Epithelial cell of prostate (primary cell): ENCODE data around the gene FRMD4B.

Experiments used
- DNase-seq: peaks from one replicate; pipeline ENCODE4 v3.0.0-alpha.2; 2011; ENCODE audit warnings: low read depth, low spot score
- H3K27ac ChIP-seq: fragments of 450-650 bp; 2 replicates; pipeline ENCODE4 v1.5.1; 2017; ENCODE audit warnings: mild to moderate bottlenecking

Gene FRMD4B

GRCh38 chr3:69368129-69368741, 17.7 kb downstream of the FRMD4B start:
- no peak for DNase-seq
- H3K27ac ChIP-seq, result peak overlapping the region; percentile 97

DNA sequence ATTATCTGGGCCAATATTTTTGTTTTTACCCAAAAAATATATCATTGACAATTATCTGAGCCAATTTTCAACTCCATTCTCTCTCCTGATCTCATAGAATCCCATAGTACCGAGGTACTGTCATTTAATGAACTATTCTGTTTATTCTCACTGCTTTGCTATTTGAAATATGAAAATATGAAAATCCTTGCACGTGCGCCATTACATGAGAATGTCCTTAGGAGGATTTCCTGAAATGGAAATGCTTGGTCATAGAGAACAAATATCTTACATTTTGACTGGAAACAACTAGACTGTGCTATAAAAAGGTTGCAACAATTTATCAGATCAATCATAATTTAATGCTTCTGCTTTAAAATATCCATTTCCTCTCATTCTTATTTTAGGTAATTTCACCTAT, 18.3 kb downstream of the FRMD4B start:
- DNase-seq, result no peak
- H3K27ac ChIP-seq, result peak overlapping the region; percentile 97

DNA sequence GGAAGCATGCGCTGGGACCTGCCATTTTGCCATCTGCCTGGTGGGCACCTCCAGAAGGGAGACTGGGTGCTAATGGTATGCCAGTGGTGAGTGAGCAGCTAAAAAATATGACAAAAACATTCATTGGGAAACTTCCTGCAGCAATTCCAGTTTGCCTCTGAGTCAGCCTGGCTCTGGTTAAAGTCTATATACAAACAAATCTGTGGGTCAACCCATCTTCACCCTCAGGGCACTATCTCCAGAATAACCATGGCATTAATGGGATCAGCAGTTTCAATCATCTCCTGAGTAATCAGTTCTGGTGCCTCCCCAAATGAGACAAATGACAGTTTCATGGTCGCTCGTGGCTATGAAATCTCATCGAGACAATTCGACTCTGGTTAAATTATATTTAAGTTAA, 21.5 kb downstream of the FRMD4B start:
- H3K27ac ChIP-seq, result peak overlapping the region; percentile 76
- peak; percentile 69 for DNase-seq

DNA sequence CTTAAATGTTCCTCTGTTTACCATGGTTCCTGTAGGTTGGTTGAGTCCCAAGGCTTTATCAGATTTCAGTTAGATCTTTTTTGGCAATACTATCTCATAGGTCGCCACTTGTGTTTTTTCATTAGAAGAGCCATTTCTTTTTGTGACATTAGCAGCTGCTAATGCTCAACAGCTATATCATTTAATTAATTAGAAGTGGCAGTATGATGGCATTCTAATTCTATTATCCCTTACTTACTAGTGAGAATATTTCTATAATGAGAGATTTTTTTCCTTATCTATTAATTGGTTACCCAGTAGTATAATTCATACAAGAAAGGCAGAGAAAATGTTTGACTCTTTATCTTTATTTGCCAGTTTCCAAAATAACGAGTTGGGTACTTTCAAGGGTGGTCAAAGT, 25.2 kb downstream of the FRMD4B start:
- no peak for DNase-seq
- H3K27ac ChIP-seq, result no peak overlapping the region

DNA sequence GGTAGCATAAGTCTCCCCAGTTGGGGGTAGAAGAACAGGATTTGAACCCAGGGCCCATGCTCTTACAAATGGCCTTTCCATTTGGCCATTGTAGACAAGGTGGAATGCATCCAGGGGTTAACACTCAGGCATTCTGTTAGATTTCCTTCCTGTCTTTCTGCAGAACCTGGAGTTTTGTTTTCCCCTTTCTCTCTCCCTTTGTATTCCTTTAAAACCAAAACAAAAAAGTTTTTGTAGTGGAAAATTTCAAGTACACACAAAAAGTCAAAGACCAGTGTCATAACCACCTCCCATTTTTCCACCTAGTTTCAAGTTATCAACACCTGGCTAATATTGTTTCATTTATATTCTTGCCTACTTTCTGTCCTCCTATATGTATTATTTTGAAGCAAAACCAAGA, 26.0 kb downstream of the FRMD4B start:
- H3K27ac ChIP-seq, result no peak overlapping the region
- DNase-seq, result no peak

DNA sequence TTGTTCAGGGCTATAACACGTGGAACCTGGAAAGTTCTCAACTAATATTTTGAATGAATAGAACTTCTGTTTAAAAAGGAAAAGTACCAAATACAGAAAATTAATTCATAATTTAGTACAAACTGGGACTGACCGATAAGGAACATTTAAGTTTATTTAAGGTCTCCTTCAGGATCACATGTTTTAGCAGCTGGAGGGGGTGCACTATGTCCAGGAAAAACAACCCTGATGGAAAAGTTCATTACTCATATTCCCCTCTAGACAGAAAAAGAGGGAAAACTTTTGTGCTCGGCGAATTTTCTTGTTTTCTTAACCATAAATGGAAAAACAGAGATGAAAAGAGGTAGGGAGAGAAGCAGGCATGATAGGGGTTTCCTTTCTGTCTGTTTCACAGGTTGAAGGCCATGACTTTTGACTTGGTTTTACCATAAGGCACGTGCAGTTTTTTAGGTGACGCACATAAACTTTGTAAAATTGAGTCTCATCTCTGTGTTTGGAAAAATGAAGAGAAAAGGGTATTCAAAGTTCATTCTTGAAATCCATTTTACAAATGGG, 26.5 kb downstream of the FRMD4B start:
- no peak for DNase-seq
- no peak overlapping the region for H3K27ac ChIP-seq

GRCh38 chr3:69357196-69357595, 28.7 kb downstream of the FRMD4B start:
- no peak overlapping the region for H3K27ac ChIP-seq
- DNase-seq, result no peak

- no peak overlapping the region for H3K27ac ChIP-seq
- DNase-seq, result no peak
These were observed 30.9 kb downstream of the FRMD4B start for GRCh38 chr3:69354948-69355347.

DNA sequence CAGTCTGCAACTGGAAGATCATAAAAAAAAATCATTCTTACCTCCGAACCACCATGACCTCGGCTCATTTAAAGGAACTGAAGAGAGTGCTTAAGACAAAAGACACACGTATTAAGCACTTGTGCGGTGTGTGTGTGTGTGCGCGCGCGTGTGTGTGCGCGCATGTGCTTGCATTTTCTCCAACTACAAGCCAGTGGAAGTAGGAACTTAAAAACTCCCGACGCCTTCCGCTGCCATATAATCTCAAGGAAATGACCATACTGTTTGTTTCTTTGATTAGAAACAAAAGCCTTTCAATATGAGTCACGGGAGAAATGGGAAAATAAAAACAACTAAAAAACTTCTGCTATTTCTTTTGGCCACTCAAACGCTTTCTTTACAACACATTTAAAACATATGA, 32.4 kb downstream of the FRMD4B start:
- H3K27ac ChIP-seq, result no peak overlapping the region
- DNase-seq, result no peak

- no peak overlapping the region for H3K27ac ChIP-seq
These were observed 32.8 kb downstream of the FRMD4B start for GRCh38 chr3:69353088-69353478.

DNA sequence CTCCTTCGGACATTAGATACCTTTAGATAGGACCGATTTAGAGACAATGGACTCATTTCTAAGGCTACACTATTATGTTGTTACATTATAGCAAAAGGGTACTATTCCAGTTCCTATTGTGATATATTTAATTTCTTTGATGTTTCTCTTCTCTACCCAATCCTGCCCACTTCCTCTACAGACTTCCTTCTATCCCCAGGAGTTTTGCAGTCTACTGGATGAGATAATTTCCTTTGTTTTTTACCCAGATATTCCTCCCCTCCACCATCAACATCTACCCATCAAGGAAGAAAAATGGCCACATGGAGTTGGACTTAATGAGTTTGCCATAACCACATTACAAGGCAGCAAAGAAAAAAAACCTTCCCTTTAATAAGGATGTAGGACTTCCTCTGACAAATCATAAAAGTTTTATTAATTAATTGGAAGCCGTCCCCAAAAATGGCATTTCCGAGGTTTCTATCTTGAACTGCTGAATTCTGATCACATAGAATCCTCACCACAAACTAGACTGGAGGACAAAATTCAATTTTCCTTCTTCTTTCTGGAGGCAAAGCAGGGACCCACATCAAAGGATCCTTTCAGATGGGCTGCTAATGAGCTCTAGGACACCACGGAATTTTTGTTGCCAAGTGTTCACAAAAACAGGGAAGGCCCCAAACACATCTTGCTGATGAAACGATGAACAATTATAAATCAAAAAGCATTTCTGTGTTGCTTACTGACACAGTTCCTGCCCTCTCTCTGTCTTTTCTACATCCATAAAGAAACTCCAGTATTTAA, 33.4 kb downstream of the FRMD4B start:
- H3K27ac ChIP-seq, result no peak overlapping the region
- no peak for DNase-seq

More at GRCh38 chr3:69353088-69353478, 32.8 kb downstream of the FRMD4B start:
- no peak for DNase-seq

DNA sequence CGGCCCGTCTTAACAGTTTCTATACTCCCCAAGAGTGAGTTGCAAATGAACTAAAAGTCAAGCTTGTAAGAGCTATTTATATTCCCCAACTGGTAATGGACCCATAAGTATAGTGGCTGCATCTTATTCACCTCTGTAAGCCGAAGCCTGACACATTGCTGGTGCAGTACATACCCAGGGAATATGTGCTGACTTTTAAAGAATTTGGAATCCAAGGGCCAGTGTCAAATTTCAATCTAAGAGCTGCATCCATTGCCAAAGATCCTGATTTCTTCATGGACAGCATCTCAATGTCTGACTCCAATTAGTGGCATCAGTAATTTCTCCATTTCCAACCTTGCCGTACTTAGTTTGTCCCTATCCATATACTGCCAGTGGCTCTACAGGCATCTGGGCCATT, 42.0 kb downstream of the FRMD4B start:
- no peak overlapping the region for H3K27ac ChIP-seq
- no peak for DNase-seq

DNA sequence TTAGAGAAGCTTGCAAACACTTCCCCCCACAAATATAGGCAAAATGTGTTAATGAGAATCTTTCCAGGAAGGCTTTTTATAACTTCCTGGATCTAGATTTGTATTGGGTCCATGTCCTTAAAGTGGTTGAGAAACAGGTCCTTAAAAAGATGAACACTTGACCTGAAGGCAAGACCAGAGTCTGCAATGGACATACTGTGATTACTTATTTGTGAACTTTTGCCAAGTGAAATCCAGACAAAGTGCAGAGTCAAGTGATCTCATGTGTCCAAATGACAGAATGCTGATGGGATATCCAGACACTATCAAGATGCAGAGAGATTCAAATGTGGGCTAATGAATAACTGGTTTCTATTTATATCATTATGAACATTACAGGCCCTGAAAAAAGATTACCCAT, 43.8 kb downstream of the FRMD4B start:
- no peak for DNase-seq

GRCh38 chr3:69339760-69340159, 46.1 kb downstream of the FRMD4B start:
- DNase-seq, result no peak
- no peak overlapping the region for H3K27ac ChIP-seq

More for the DNA sequence above, 43.8 kb downstream of the FRMD4B start:
- H3K27ac ChIP-seq, result no peak overlapping the region

GRCh38 chr3:69338911-69339310, 47.0 kb downstream of the FRMD4B start:
- DNase-seq, result no peak
- no peak overlapping the region for H3K27ac ChIP-seq

- DNase-seq, result no peak
These were observed 53.0 kb downstream of the FRMD4B start for GRCh38 chr3:69332934-69333333.

GRCh38 chr3:69330891-69331400, 54.9 kb downstream of the FRMD4B start:
- DNase-seq, result no peak

More at GRCh38 chr3:69332934-69333333, 53.0 kb downstream of the FRMD4B start:
- H3K27ac ChIP-seq, result no peak overlapping the region

GRCh38 chr3:69329892-69330291, 56.0 kb downstream of the FRMD4B start:
- no peak overlapping the region for H3K27ac ChIP-seq
- no peak for DNase-seq

More at GRCh38 chr3:69330891-69331400, 54.9 kb downstream of the FRMD4B start:
- H3K27ac ChIP-seq, result no peak overlapping the region

DNA sequence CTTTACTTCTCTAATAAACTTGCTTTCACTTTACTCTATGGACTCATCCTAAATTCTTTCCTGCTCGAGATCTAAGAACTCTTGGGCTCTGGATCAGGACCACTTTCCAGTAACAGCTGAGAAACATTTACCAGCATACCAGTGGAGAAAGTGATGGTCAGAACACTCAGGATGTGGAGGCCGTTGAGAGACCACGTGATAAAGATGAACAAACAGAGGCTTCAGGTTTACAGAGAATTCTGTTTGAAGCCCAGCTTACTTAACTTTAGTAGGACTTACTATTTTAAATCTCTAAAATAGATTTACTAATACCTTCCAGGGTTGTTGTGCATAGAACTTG, 57.0 kb downstream of the FRMD4B start:
- H3K27ac ChIP-seq, result no peak overlapping the region
- DNase-seq, result no peak

- DNase-seq, result no peak
- H3K27ac ChIP-seq, result no peak overlapping the region
These were observed 57.6 kb downstream of the FRMD4B start for GRCh38 chr3:69328103-69328962.
